Stimulated activated CD4-positive, alpha-beta T cell treated with anti-CD3 and anti-CD28 coated beads, Interleukin-15, amount 100 ng/mL, for 24 hours (primary cell): ENCODE data around the gene ETV7.

ENCODE experiments used
- DNase-seq: peaks from one replicate; pipeline ENCODE4 v3.0.0-alpha.2; 2020

The ETV7 gene

GRCh38 chr6:36318690-36319435 is 68.6 kb downstream of the ETV7 start:
- no peak for DNase-seq

GRCh38 chr6:36317623-36318022 is 69.8 kb downstream of the ETV7 start:
- DNase-seq: no peak
